IMR-90 (cell line): ENCODE results near the gene CRY2. TPM values are rescaled to one million over a fixed set of nuclear protein-coding genes. Genes with fewer than 3 reads are reported as not detected.

Experiments used
- ATAC-seq: fragments of 200-7000 bp; cut with Tn5 transposase; 2 replicates; pipeline ENCODE4 v1.9.1; 2020; ENCODE audit warnings: low read depth, mild to moderate bottlenecking, moderate library complexity
- BruUV-seq: library from RNA; stranded (reverse); fragments of 400-500 nt; replicated peaks from 2 replicates; lab custom pipeline; 2021; lab: Mats Ljungman, UMichigan
- CTCF ChIA-PET: fragments of 300-600 bp; formaldehyde crosslinking; extraction: SDS; loops from one replicate; lab custom pipeline; 2021; ENCODE audit warnings: antibody characterized with exemption; lab: Yijun Ruan, JAX
- POLR2A ChIA-PET: fragments of 300-600 bp; sonication (Branson Sonifier 250); formaldehyde crosslinking; loops from one replicate; lab custom pipeline; 2022; ENCODE audit warnings: antibody characterized with exemption; ENCODE audit not compliant: unreplicated experiment; lab: Charles Lee
- DNase-seq: peaks from one replicate; pipeline ENCODE4 v3.0.0; 2013
- H2AFZ ChIP-seq: replicated peaks from 2 replicates; pipeline ENCODE3; 2013; ENCODE audit warnings: low read length, mild to moderate bottlenecking; ENCODE audit not compliant: poor library complexity
- H2AK5ac ChIP-seq: 2 replicates; pipeline ENCODE4 v1.6.1; 2013; ENCODE audit warnings: low read depth, low read length, inconsistent platforms
- H2AK9ac ChIP-seq: replicated peaks from 2 replicates; pipeline ENCODE3; 2013; ENCODE audit warnings: mild to moderate bottlenecking, low read depth, low read length, moderate library complexity; ENCODE audit not compliant: poor library complexity
- H2BK120ac ChIP-seq: 2 replicates; pipeline ENCODE4 v1.6.1; 2013; ENCODE audit warnings: low read depth, low read length, inconsistent platforms
- H2BK15ac ChIP-seq: 3 replicates; pipeline ENCODE4 v1.6.1; 2013; ENCODE audit warnings: low read depth, low read length, inconsistent platforms
- H2BK20ac ChIP-seq: 2 replicates; pipeline ENCODE4 v1.6.1; 2013; ENCODE audit warnings: low read depth, mild to moderate bottlenecking, inconsistent platforms, low read length, moderate library complexity
- H2BK5ac ChIP-seq: 2 replicates; pipeline ENCODE4 v1.6.1; 2013; ENCODE audit warnings: mild to moderate bottlenecking, low read depth, low read length, inconsistent platforms; ENCODE audit not compliant: poor library complexity, severe bottlenecking
- H3K14ac ChIP-seq: replicated peaks from 2 replicates; pipeline ENCODE4 v1.6.1; 2013; ENCODE audit warnings: low read depth, low read length, inconsistent platforms
- H3K18ac ChIP-seq: 2 replicates; pipeline ENCODE4 v1.6.1; 2013; ENCODE audit warnings: low read depth, low read length, control low read depth
- H3K23ac ChIP-seq: 2 replicates; pipeline ENCODE4 v1.6.1; 2013; ENCODE audit warnings: low read depth, low read length, inconsistent platforms
- H3K27ac ChIP-seq: 2 replicates; pipeline ENCODE4 v1.5.1; 2013; ENCODE audit warnings: mild to moderate bottlenecking, control low read depth, low read length; ENCODE audit not compliant: insufficient read depth
- H3K27me3 ChIP-seq: 2 replicates; pipeline ENCODE4 v1.6.1; 2013; ENCODE audit warnings: low read length; ENCODE audit not compliant: control insufficient read depth, insufficient read depth
- H3K36me3 ChIP-seq: 2 replicates; pipeline ENCODE4 v1.6.1; 2013; ENCODE audit warnings: low read length, mixed read lengths; ENCODE audit not compliant: control insufficient read depth, insufficient read depth
- H3K4ac ChIP-seq: 2 replicates; pipeline ENCODE4 v1.6.1; 2013; ENCODE audit warnings: low read depth, low read length, inconsistent platforms
- H3K4me1 ChIP-seq: 2 replicates; pipeline ENCODE4 v1.6.1; 2013; ENCODE audit warnings: low read length, mixed read lengths; ENCODE audit not compliant: control insufficient read depth, insufficient read depth
- H3K4me2 ChIP-seq: 2 replicates; pipeline ENCODE4 v1.6.1; 2013; ENCODE audit warnings: low read depth, mild to moderate bottlenecking, control low read depth, low read length, moderate library complexity
- H3K4me3 ChIP-seq: 2 replicates; pipeline ENCODE4 v1.5.1; 2013; ENCODE audit warnings: low read depth, mild to moderate bottlenecking, control low read depth, low read length, moderate library complexity; ENCODE audit not compliant: insufficient read depth
- H3K56ac ChIP-seq: 2 replicates; pipeline ENCODE4 v1.6.1; 2013; ENCODE audit warnings: low read length, inconsistent platforms; ENCODE audit not compliant: insufficient read depth; ENCODE audit errors: extremely low read depth
- H3K79me1 ChIP-seq, 2 experiments: 2 replicates each; pipeline ENCODE4 v1.6.1; 2013; ENCODE audit warnings: low read length in 2 of 2, inconsistent platforms in 1 of 2, low read depth in 1 of 2
- H3K9ac ChIP-seq: 2 replicates; pipeline ENCODE4 v1.6.1; 2013; ENCODE audit warnings: low read depth, low read length, control low read depth
- H3K9me1 ChIP-seq: 2 replicates; pipeline ENCODE4 v1.6.1; 2013; ENCODE audit warnings: low read length, inconsistent platforms; ENCODE audit not compliant: insufficient read depth
- H3K9me3 ChIP-seq: 2 replicates; pipeline ENCODE4 v1.6.1; 2013; ENCODE audit warnings: low read length; ENCODE audit not compliant: control insufficient read depth, insufficient read depth
- H4K20me1 ChIP-seq: 2 replicates; pipeline ENCODE4 v1.6.1; 2013; ENCODE audit warnings: low read length, inconsistent platforms; ENCODE audit not compliant: insufficient read depth
- H4K5ac ChIP-seq: 2 replicates; pipeline ENCODE4 v1.6.1; 2013; ENCODE audit warnings: mild to moderate bottlenecking, low read depth, low read length, control low read depth
- H4K8ac ChIP-seq, 2 experiments: 2 replicates each; pipeline ENCODE4 v1.6.1; 2013; ENCODE audit warnings: low read depth in 2 of 2, low read length in 2 of 2, control low read depth in 1 of 2, inconsistent platforms in 1 of 2
- H4K91ac ChIP-seq: 2 replicates; pipeline ENCODE4 v1.6.1; 2013; ENCODE audit warnings: low read depth, low read length, inconsistent platforms; ENCODE audit not compliant: insufficient read depth
- BHLHE40 ChIP-seq: fragments of 150-350 bp; IDR thresholded peaks from 2 replicates; pipeline ENCODE4 v1.6.1; 2016; ENCODE audit warnings: mild to moderate bottlenecking, low read depth, low read length
- CEBPB ChIP-seq: IDR thresholded peaks from 2 replicates; pipeline ENCODE4 v1.6.1; 2012; ENCODE audit warnings: low read depth, low read length, improper control_type of control experiment
- CHD1 ChIP-seq: IDR thresholded peaks from 2 replicates; pipeline ENCODE4 v1.6.1; 2012; ENCODE audit warnings: low read depth, low read length, improper control_type of control experiment
- FOS ChIP-seq: fragments of 150-350 bp; IDR thresholded peaks from 2 replicates; pipeline ENCODE4 v1.6.1; 2016; ENCODE audit warnings: low read depth, low read length
- MAFK ChIP-seq: IDR thresholded peaks from 2 replicates; pipeline ENCODE4 v1.6.1; 2012; ENCODE audit warnings: low read depth, low read length, improper control_type of control experiment
- MXI1 ChIP-seq: IDR thresholded peaks from 2 replicates; pipeline ENCODE4 v1.6.1; 2012; ENCODE audit warnings: low read depth, mild to moderate bottlenecking, low read length, moderate library complexity, borderline replicate concordance
- NFE2L2 ChIP-seq: fragments of 150-350 bp; IDR thresholded peaks from 2 replicates; pipeline ENCODE4 v1.6.1; 2016; ENCODE audit warnings: low read depth, mild to moderate bottlenecking, low read length
- POLR2A ChIP-seq: IDR thresholded peaks from 2 replicates; pipeline ENCODE4 v1.6.1; 2012; ENCODE audit warnings: mild to moderate bottlenecking, low read depth, low read length
- RAD21 ChIP-seq: IDR thresholded peaks from 2 replicates; pipeline ENCODE4 v1.6.1; 2012; ENCODE audit warnings: low read length, improper control_type of control experiment
- RCOR1 ChIP-seq: IDR thresholded peaks from 2 replicates; pipeline ENCODE4 v1.6.1; 2012; ENCODE audit warnings: mild to moderate bottlenecking, low read length, improper control_type of control experiment; ENCODE audit not compliant: insufficient replicate concordance
- RFX5 ChIP-seq: IDR thresholded peaks from 2 replicates; pipeline ENCODE4 v1.8.0; 2012; ENCODE audit warnings: low read depth, mild to moderate bottlenecking, low read length, moderate library complexity
- SMC3 ChIP-seq: fragments of 150-350 bp; IDR thresholded peaks from 2 replicates; pipeline ENCODE4 v1.6.1; 2016; ENCODE audit warnings: low read depth, mild to moderate bottlenecking, antibody characterized with exemption, low read length, moderate library complexity
- WGBS, 2 experiments: methylation state at CpG; one replicate each; pipeline versions ENCODE4 v1.1.5 to v1.1.7; 2013; ENCODE audit warnings: missing lambda C conversion rate in 2 of 2; ENCODE audit not compliant: insufficient read length in 1 of 2; ENCODE audit errors: extremely low coverage in 2 of 2; 5-methylcytosine and 5-hydroxymethylcytosine counted together
- dilution Hi-C: fragments of 300-500 bp; cut with HindIII; formaldehyde crosslinking; loops from one replicate; pipeline ENCODE4 v1.14.3; 2018; ENCODE audit warnings: low sequenced_read_pairs; ENCODE audit not compliant: unreplicated experiment
- in situ Hi-C: fragments of 300-500 bp; cut with MboI; formaldehyde crosslinking; loops from 3 replicates; pipeline ENCODE4 v1.14.3; 2019; ENCODE audit warnings: low sequenced_read_pairs, inconsistent platforms, mixed read lengths
- intact Hi-C: fragments of 100-400 bp; cut with micrococcal nuclease; formaldehyde crosslinking; loops from 2 replicates; pipeline ENCODE4 v1.10.0; 2022
- polyA plus RNA-seq, 3 experiments: library from polyadenylated mRNA; depleted of rRNA; stranded (reverse); fragments of >200 nt; gene quantifications; 2 replicates each; pipeline ENCODE4 v1.2.3, GENCODE V29; 2012; ENCODE audit warnings: low replicate concordance in 1 of 3
- total RNA-seq: library from RNA; depleted of rRNA; stranded (reverse); fragments of >200 nt; gene quantifications from 2 replicates; pipeline ENCODE4 v1.2.3, GENCODE V29; 2012
- TF ChIP-seq, protein P1 (sequence below): fragments of 150-350 bp; IDR thresholded peaks from 2 replicates; pipeline ENCODE4 v1.6.1; 2016; ENCODE audit warnings: low read depth, mild to moderate bottlenecking, low read length, moderate library complexity, borderline replicate concordance
- TF ChIP-seq, protein P2 (sequence below): conservative IDR thresholded peaks from 2 replicates; pipeline ENCODE4 v1.5.1; 2012; ENCODE audit warnings: mild to moderate bottlenecking, low read depth, low read length, improper control_type of control experiment

Gene CRY2
- total and polyA plus RNA-seq, 2 of the 4 experiments (the other 2 are of a cell fraction) = 12.2 to 13.1 TPM

DNA sequence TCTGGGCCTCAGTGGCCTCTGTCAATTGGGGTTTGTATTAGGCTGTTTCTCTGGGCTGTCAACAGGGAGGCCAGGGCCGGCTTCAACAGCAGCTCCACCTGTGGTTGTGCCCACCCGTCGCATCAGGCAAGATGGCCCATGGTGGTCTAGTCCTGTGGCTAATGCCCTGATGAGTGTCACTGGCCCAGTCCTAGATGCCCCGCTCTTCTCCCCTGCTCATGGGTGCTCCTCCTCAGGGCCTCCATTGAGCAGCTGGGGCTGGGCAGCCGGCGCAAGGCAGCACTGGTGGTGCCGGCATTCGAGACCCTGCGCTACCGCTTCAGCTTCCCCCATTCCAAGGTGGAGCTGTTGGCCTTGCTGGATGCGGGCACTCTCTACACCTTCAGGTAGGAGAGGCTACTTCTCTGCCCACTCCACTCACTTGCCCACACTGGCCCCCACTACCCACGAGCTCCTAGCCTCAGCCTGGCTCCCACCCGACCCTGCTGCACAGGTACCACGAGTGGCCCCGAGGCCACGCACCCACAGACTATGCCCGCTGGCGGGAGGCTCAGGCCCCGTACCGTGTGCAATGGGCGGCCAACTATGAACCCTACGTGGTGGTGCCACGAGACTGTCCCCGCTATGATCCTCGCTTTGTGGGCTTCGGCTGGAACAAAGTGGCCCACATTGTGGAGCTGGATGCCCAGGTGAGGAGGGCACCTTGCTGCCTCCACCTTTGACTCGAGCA lies 80.6 kb downstream of the CRY2 start:
- no TSS peak for BruUV-seq
- H3K27me3 ChIP-seq = peaks cover 30% of the 10 kb centered on the region

More for the DNA sequence above, 80.6 kb downstream of the CRY2 start:
- ATAC-seq = no peak
- dilution Hi-C loops = no loop called here
- H3K23ac ChIP-seq = no peak overlapping the region
- H2AK5ac ChIP-seq = no peak overlapping the region
- H2BK20ac ChIP-seq = no peak overlapping the region
- no peaks in the 10 kb centered on the region for H3K9me3 ChIP-seq
- ChIA-PET POLR2A (no interaction called here), CTCF (no interaction called here)
- no peak overlapping the region for H3K18ac ChIP-seq
- no peak overlapping the region for H3K27ac ChIP-seq
- TF ChIP-seq CHD1 = no peak
- TF ChIP-seq NFE2L2 = no peak
- no peak for TF ChIP-seq SMC3
- TF ChIP-seq POLR2A = no peak
- no peak for TF ChIP-seq RAD21
- TF ChIP-seq, protein P1, sequence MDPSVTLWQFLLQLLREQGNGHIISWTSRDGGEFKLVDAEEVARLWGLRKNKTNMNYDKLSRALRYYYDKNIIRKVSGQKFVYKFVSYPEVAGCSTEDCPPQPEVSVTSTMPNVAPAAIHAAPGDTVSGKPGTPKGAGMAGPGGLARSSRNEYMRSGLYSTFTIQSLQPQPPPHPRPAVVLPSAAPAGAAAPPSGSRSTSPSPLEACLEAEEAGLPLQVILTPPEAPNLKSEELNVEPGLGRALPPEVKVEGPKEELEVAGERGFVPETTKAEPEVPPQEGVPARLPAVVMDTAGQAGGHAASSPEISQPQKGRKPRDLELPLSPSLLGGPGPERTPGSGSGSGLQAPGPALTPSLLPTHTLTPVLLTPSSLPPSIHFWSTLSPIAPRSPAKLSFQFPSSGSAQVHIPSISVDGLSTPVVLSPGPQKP = no peak
- no peak for TF ChIP-seq RFX5
- TF ChIP-seq MXI1 = no peak
- no peak for TF ChIP-seq MAFK
- TF ChIP-seq BHLHE40 = no peak
- no peak for TF ChIP-seq FOS
- TF ChIP-seq, protein P2, sequence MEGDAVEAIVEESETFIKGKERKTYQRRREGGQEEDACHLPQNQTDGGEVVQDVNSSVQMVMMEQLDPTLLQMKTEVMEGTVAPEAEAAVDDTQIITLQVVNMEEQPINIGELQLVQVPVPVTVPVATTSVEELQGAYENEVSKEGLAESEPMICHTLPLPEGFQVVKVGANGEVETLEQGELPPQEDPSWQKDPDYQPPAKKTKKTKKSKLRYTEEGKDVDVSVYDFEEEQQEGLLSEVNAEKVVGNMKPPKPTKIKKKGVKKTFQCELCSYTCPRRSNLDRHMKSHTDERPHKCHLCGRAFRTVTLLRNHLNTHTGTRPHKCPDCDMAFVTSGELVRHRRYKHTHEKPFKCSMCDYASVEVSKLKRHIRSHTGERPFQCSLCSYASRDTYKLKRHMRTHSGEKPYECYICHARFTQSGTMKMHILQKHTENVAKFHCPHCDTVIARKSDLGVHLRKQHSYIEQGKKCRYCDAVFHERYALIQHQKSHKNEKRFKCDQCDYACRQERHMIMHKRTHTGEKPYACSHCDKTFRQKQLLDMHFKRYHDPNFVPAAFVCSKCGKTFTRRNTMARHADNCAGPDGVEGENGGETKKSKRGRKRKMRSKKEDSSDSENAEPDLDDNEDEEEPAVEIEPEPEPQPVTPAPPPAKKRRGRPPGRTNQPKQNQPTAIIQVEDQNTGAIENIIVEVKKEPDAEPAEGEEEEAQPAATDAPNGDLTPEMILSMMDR = no peak
- TF ChIP-seq RCOR1 = no peak
- no peak for TF ChIP-seq CEBPB
- H2AK9ac ChIP-seq = no peak overlapping the region
- H3K4me1 ChIP-seq = no peaks in the 10 kb centered on the region; the same call in 1 of the 2 replicates
- no peak overlapping the region for H4K5ac ChIP-seq
- no peak overlapping the region for H3K4me2 ChIP-seq
- no peak overlapping the region for H3K4me3 ChIP-seq
- H2BK15ac ChIP-seq = no peak overlapping the region
- no peaks in the 10 kb centered on the region for H3K9me1 ChIP-seq
- H4K91ac ChIP-seq = no peak overlapping the region
- no peak overlapping the region for H2BK120ac ChIP-seq
- H2BK5ac ChIP-seq = no peak overlapping the region
- intact Hi-C loops = no loop called here
- no peaks in the 10 kb centered on the region for H3K79me1 ChIP-seq
- H4K8ac ChIP-seq = no peak overlapping the region
- H3K14ac ChIP-seq = no peak overlapping the region
- 93% methylated on average over 21 of the region's 27 CpGs; no CpG with 5 or more reads in 1 of the 2 experiments for WGBS, 2 experiments
- in situ Hi-C loops = no loop called here
- H3K4ac ChIP-seq = no peak overlapping the region
- no peak overlapping the region for H3K56ac ChIP-seq
- H3K9ac ChIP-seq = no peak overlapping the region
- no peak overlapping the region for H2AFZ ChIP-seq
- H4K20me1 ChIP-seq = peaks cover 7% of the 10 kb centered on the region
- DNase-seq = no peak
- H3K36me3 ChIP-seq = peaks cover 12% of the 10 kb centered on the region
